Fibroblast of the aortic adventitia (primary cell): ENCODE data around the gene C9orf43. TPM values are rescaled to one million over a fixed set of nuclear protein-coding genes. Genes with fewer than 3 reads are reported as not detected.

Experiments used
- DNase-seq: peaks from one replicate; pipeline ENCODE4 v3.0.0-alpha.2; 2010; ENCODE audit warnings: low read depth
- H3K4me3 ChIP-seq: 2 replicates; pipeline ENCODE4 v1.5.1; 2011; ENCODE audit warnings: low read depth, mild to moderate bottlenecking, control low read depth, low read length, moderate library complexity
- CTCF ChIP-seq: IDR thresholded peaks from 2 replicates; pipeline ENCODE4 v1.5.1; 2011; ENCODE audit warnings: mild to moderate bottlenecking, low read length, control low read depth, inconsistent platforms; ENCODE audit not compliant: insufficient read depth
- total RNA-seq: library from RNA; depleted of rRNA; stranded (reverse); fragments of >200 nt; gene quantifications from 2 replicates; pipeline ENCODE4 v1.2.3, GENCODE V29; 2012; ENCODE audit warnings: low replicate concordance

Gene C9orf43
- total RNA-seq, 1 donor, result 0.63 TPM

GRCh38 chr9:113368982-113369854 lies 41.3 kb upstream of the C9orf43 start:
- DNase-seq, result no peak
- TF ChIP-seq CTCF, result no peak
- H3K4me3 ChIP-seq, result no peak overlapping the region

GRCh38 chr9:113369855-113370140 lies 40.7 kb upstream of the C9orf43 start:
- no peak overlapping the region for H3K4me3 ChIP-seq
- no peak for TF ChIP-seq CTCF
- DNase-seq, result no peak

GRCh38 chr9:113370806-113371325 lies 39.7 kb upstream of the C9orf43 start:
- TF ChIP-seq CTCF, result no peak
- no peak overlapping the region for H3K4me3 ChIP-seq
- DNase-seq, result no peak

GRCh38 chr9:113372059-113372458 lies 38.5 kb upstream of the C9orf43 start:
- no peak for TF ChIP-seq CTCF
- DNase-seq, result no peak
- H3K4me3 ChIP-seq, result no peak overlapping the region

- no peak overlapping the region for H3K4me3 ChIP-seq
- no peak for TF ChIP-seq CTCF
- DNase-seq, result no peak
These were observed 37.3 kb upstream of the C9orf43 start for GRCh38 chr9:113373256-113373655.

GRCh38 chr9:113373676-113374392 lies 36.7 kb upstream of the C9orf43 start:
- H3K4me3 ChIP-seq, result no peak overlapping the region
- no peak for TF ChIP-seq CTCF
- DNase-seq, result no peak
